Measurements from ENCODE around the gene SIPA1L3. TPM values are rescaled to one million over a fixed set of nuclear protein-coding genes. Genes with fewer than 3 reads are reported as not detected.

The SIPA1L3 gene
- total RNA-seq, 1 donor from 2014 or later: 26.9 TPM

GRCh38 chr19:38023671-38024541 lies 116.9 kb downstream of the SIPA1L3 start:
- H2AFZ ChIP-seq (ENCODE audit: low read depth, low read length): no peak overlapping the region
- H3K27me3 ChIP-seq (ENCODE audit: insufficient read depth, low read length): no peaks in the 10 kb centered on the region
- peak overlapping the region; percentile 82 for H3K9ac ChIP-seq (ENCODE audit: low read length)
- Mint-ChIP-seq H3K4me1 (ENCODE audit: low read depth, unreplicated experiment) (peaks cover 11% of the 10 kb centered on the region), H3K9me3 (ENCODE audit: unreplicated experiment) (no peaks in the 10 kb centered on the region), H3K27ac (ENCODE audit: unreplicated experiment) (no peak overlapping the region), H3K4me3 (ENCODE audit: unreplicated experiment) (no peak overlapping the region), H3K36me3 (ENCODE audit: low read depth, unreplicated experiment) (peaks cover 2% of the 10 kb centered on the region), H3K27me3 (ENCODE audit: low read depth, unreplicated experiment) (no peaks in the 10 kb centered on the region)
- no peak overlapping the region for H3K4me3 ChIP-seq (ENCODE audit: insufficient read depth, low read depth, low read length)
- TF ChIP-seq EZH2 (IDR thresholded peaks at IDR 0.05; ENCODE audit: insufficient read depth, low read length) (no peak), CTCF (IDR thresholded peaks at IDR 0.05; ENCODE audit: insufficient read depth, low read depth, low read length) (no peak)
- H3K36me3 ChIP-seq (ENCODE audit: insufficient read depth, low read length): no peaks in the 10 kb centered on the region
- FAIRE-seq (no peak), DNase-seq (ENCODE audit: low read depth) (no peak)
- peaks cover 29% of the 10 kb centered on the region for H3K4me1 ChIP-seq (ENCODE audit: insufficient read depth, low read length)
- H3K9me3 ChIP-seq (ENCODE audit: insufficient read depth, low read depth, low read length): no peaks in the 10 kb centered on the region
- H3K4me2 ChIP-seq (ENCODE audit: low read length): peak overlapping the region; percentile 60
- H3K79me2 ChIP-seq (ENCODE audit: insufficient read depth, low read length): peaks cover 67% of the 10 kb centered on the region
- H3K27ac ChIP-seq (ENCODE audit: low read depth, low read length): peak overlapping the region; percentile 97
- H4K20me1 ChIP-seq (ENCODE audit: insufficient read depth, low read length): peaks cover 4% of the 10 kb centered on the region

GRCh38 chr19:38024992-38025908 lies 118.2 kb downstream of the SIPA1L3 start:
- Mint-ChIP-seq H3K27ac (ENCODE audit: unreplicated experiment) (no peak overlapping the region), H3K4me3 (ENCODE audit: unreplicated experiment) (no peak overlapping the region)
- no peaks in the 10 kb centered on the region for H3K9me3 ChIP-seq (ENCODE audit: insufficient read depth, low read depth, low read length)

More at GRCh38 chr19:38024992-38025908, 118.2 kb downstream of the SIPA1L3 start:
- Mint-ChIP-seq H3K27me3 (ENCODE audit: low read depth, unreplicated experiment) (no peaks in the 10 kb centered on the region), H3K9me3 (ENCODE audit: unreplicated experiment) (no peaks in the 10 kb centered on the region), H3K4me1 (ENCODE audit: low read depth, unreplicated experiment) (peaks cover 11% of the 10 kb centered on the region), H3K36me3 (ENCODE audit: low read depth, unreplicated experiment) (peaks cover 4% of the 10 kb centered on the region)
- H2AFZ ChIP-seq (ENCODE audit: low read depth, low read length): no peak overlapping the region
- H3K4me2 ChIP-seq (ENCODE audit: low read length): no peak overlapping the region
- H3K79me2 ChIP-seq (ENCODE audit: insufficient read depth, low read length): peaks cover 60% of the 10 kb centered on the region
- peaks cover 29% of the 10 kb centered on the region for H3K4me1 ChIP-seq (ENCODE audit: insufficient read depth, low read length)
- H3K27me3 ChIP-seq (ENCODE audit: insufficient read depth, low read length): no peaks in the 10 kb centered on the region
- H4K20me1 ChIP-seq (ENCODE audit: insufficient read depth, low read length): no peaks in the 10 kb centered on the region
- FAIRE-seq: no peak
- TF ChIP-seq CTCF (IDR thresholded peaks at IDR 0.05; ENCODE audit: insufficient read depth, low read depth, low read length) (no peak), EZH2 (IDR thresholded peaks at IDR 0.05; ENCODE audit: insufficient read depth, low read length) (no peak)
- peak overlapping the region; percentile 97 for H3K27ac ChIP-seq (ENCODE audit: low read depth, low read length)
- no peak overlapping the region for H3K4me3 ChIP-seq (ENCODE audit: insufficient read depth, low read depth, low read length)
- H3K9ac ChIP-seq (ENCODE audit: low read length): peak overlapping the region; percentile 40
- H3K36me3 ChIP-seq (ENCODE audit: insufficient read depth, low read length): no peaks in the 10 kb centered on the region
- DNase-seq (ENCODE audit: low read depth): no peak
